OCI-LY3 (cell line): Measurements from ENCODE around the gene NRG4.
A peak's percentile ranks its signal among the peaks of the same experiment; 100 is the strongest.

Experiments
- H2AFZ ChIP-seq: fragments of 200-600, 300-600 bp; shearing (Covaris generic); 2 replicates; pipeline ENCODE4 v1.6.0; 2014; ENCODE audit warnings: antibody characterized with exemption, low read depth, low read length
- H3K27ac ChIP-seq: fragments of 200-600, 300-600 bp; sonication (generic); 2 replicates; pipeline ENCODE4 v1.5.1; 2014; ENCODE audit warnings: mild to moderate bottlenecking, low read length, moderate library complexity, mixed read lengths
- H3K27me3 ChIP-seq: fragments of 200-600, 300-600 bp; sonication (generic); 2 replicates; pipeline ENCODE4 v1.6.1; 2014; ENCODE audit warnings: low read depth, low read length, mixed read lengths
- H3K36me3 ChIP-seq: fragments of 200-600, 300-600 bp; sonication (generic); replicated peaks from 2 replicates; pipeline ENCODE3; 2014; ENCODE audit warnings: low read depth, low read length, mixed read lengths
- H3K4me1 ChIP-seq: fragments of 300-600, 200-600 bp; sonication (generic); 2 replicates; pipeline ENCODE4 v1.6.1; 2014; ENCODE audit warnings: low read length, mixed read lengths
- H3K4me2 ChIP-seq: fragments of 200-600, 300-600 bp; sonication (generic); 2 replicates; pipeline ENCODE4 v1.6.1; 2014; ENCODE audit warnings: low read length, mixed read lengths
- H3K4me3 ChIP-seq: fragments of 300-600, 200-600 bp; sonication (generic); 2 replicates; pipeline ENCODE4 v1.5.1; 2014; ENCODE audit warnings: antibody characterized with exemption, mild to moderate bottlenecking, low read length, moderate library complexity
- H3K79me2 ChIP-seq: fragments of 300-600, 200-600 bp; shearing (Covaris generic); 2 replicates; pipeline ENCODE4 v1.6.1; 2014; ENCODE audit warnings: mild to moderate bottlenecking, low read length, mixed read lengths
- H3K9ac ChIP-seq: fragments of 300-600, 200-600 bp; shearing (Covaris generic); 2 replicates; pipeline ENCODE4 v1.6.0; 2014; ENCODE audit warnings: mild to moderate bottlenecking, low read length, moderate library complexity
- H3K9me3 ChIP-seq: fragments of 200-600, 300-600 bp; shearing (Covaris generic); 2 replicates; pipeline ENCODE4 v1.6.1; 2014; ENCODE audit warnings: low read length, mixed read lengths; ENCODE audit not compliant: insufficient read depth
- H4K20me1 ChIP-seq: fragments of 200-600, 300-600 bp; sonication (generic); 2 replicates; pipeline ENCODE4 v1.6.1; 2016; ENCODE audit warnings: low read length, mixed read lengths; ENCODE audit not compliant: insufficient read depth
- EZH2phosphoT487 ChIP-seq: fragments of 200-600 bp; shearing (Covaris generic); IDR thresholded peaks from 2 replicates; pipeline ENCODE4 v1.6.1; 2018; ENCODE audit warnings: antibody characterized with exemption, mixed run types, low read depth
- TF ChIP-seq, protein P1 (sequence below): fragments of 200-600, 300-600 bp; sonication (generic); IDR thresholded peaks from 2 replicates; pipeline ENCODE4 v1.5.1; 2014; ENCODE audit warnings: antibody characterized with exemption, low read length, low read depth

NRG4 gene, protein sequence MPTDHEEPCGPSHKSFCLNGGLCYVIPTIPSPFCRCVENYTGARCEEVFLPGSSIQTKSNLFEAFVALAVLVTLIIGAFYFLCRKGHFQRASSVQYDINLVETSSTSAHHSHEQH

DNA sequence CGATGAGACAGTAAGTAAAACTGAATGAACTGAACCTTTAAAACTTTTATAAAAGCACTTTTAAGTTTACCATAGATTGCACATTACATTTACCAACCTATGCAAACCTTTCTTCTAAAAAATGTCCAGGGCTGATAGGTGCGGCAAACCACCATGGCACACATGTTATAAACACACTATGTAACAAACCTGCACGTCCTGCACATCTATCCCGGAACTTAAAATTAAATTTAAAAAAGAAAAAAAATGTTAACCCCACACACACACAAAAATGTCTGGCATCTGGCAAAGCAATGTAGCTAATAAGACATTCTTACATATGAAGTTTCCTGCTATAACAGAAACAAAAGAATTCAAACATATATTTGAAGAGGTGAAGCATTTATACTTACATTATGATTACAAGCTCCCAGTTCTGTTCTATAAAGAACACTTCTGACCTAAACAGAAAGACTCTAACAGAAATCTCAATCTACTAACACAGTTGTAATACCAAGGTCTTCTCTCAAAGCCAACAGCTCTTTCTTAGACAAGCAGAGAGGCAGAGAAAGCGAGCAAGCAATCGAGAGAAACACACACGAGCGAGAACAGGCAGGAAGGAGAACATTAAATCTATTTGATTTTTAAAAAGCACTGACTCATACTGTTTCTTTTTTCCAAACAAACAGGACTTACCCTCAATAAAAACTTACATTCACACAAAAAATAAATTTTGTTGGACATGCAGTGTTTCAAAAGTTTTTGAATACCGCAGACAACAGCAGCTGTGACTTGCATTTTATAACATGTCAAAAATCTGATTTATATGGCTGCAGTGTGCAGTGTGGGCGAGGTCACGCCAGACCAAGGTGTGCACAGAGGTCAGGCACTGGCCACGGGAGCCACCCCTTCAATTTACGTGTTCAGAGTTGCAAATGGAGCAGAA is at the start of gene NRG4:
NRG4 (minus strand) TSS at position 798 of the 925 bp plus-strand sequence. CDS start 1,194 bp downstream, outside the sequence.
- Histone ChIP-seq H3K27me3 (no peaks in the 10 kb centered on the region), H3K79me2 (no peaks in the 10 kb centered on the region), H3K9ac (no peak within 1 kb of the TSS), H3K36me3 (no peaks in the 10 kb centered on the region), H2AFZ (peak within 1 kb of the TSS; percentile 2; the same call in 1 of the 2 replicates), H4K20me1 (no peaks in the 10 kb centered on the region), H3K4me2 (peak within 1 kb of the TSS; percentile 16), H3K27ac (no peak within 1 kb of the TSS), H3K4me3 (no peak within 1 kb of the TSS), H3K4me1 (no peaks in the 10 kb centered on the region), H3K9me3 (no peaks in the 10 kb centered on the region)
- TF ChIP-seq, protein P1, sequence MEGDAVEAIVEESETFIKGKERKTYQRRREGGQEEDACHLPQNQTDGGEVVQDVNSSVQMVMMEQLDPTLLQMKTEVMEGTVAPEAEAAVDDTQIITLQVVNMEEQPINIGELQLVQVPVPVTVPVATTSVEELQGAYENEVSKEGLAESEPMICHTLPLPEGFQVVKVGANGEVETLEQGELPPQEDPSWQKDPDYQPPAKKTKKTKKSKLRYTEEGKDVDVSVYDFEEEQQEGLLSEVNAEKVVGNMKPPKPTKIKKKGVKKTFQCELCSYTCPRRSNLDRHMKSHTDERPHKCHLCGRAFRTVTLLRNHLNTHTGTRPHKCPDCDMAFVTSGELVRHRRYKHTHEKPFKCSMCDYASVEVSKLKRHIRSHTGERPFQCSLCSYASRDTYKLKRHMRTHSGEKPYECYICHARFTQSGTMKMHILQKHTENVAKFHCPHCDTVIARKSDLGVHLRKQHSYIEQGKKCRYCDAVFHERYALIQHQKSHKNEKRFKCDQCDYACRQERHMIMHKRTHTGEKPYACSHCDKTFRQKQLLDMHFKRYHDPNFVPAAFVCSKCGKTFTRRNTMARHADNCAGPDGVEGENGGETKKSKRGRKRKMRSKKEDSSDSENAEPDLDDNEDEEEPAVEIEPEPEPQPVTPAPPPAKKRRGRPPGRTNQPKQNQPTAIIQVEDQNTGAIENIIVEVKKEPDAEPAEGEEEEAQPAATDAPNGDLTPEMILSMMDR: no peak
- no peak for TF ChIP-seq EZH2phosphoT487

DNA sequence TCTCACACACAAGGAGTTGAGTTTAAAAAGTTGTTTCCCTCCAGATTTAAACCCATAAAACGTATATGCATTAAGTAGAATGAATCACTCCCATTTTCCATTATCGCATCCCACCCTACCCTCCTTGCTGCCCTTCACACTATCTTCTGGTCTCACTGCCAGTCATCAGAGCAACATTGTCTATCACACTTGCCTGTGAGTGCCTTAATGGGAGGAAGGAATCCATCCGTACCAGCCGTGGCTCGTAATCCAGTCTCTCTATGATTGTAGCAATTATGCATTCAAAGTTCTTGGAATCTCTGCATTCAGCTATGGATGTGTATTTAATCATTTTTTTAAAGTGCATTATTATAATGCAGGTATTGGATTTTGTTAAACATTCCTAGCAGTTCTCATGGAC is 49.5 kb upstream of the NRG4 start:
- H2AFZ ChIP-seq: no peak overlapping the region
- H3K79me2 ChIP-seq: no peaks in the 10 kb centered on the region
- H4K20me1 ChIP-seq: no peaks in the 10 kb centered on the region
- H3K4me1 ChIP-seq: peaks cover 52% of the 10 kb centered on the region
- TF ChIP-seq, protein P1: no peak
- no peak for TF ChIP-seq EZH2phosphoT487
- H3K4me2 ChIP-seq: peak overlapping the region; percentile 74; the same call in 1 of the 2 replicates
- no peak overlapping the region for H3K4me3 ChIP-seq
- no peak overlapping the region for H3K9ac ChIP-seq
- H3K27ac ChIP-seq: no peak overlapping the region
- peaks cover 49% of the 10 kb centered on the region for H3K27me3 ChIP-seq
- H3K36me3 ChIP-seq: no peaks in the 10 kb centered on the region
- H3K9me3 ChIP-seq: no peaks in the 10 kb centered on the region

DNA sequence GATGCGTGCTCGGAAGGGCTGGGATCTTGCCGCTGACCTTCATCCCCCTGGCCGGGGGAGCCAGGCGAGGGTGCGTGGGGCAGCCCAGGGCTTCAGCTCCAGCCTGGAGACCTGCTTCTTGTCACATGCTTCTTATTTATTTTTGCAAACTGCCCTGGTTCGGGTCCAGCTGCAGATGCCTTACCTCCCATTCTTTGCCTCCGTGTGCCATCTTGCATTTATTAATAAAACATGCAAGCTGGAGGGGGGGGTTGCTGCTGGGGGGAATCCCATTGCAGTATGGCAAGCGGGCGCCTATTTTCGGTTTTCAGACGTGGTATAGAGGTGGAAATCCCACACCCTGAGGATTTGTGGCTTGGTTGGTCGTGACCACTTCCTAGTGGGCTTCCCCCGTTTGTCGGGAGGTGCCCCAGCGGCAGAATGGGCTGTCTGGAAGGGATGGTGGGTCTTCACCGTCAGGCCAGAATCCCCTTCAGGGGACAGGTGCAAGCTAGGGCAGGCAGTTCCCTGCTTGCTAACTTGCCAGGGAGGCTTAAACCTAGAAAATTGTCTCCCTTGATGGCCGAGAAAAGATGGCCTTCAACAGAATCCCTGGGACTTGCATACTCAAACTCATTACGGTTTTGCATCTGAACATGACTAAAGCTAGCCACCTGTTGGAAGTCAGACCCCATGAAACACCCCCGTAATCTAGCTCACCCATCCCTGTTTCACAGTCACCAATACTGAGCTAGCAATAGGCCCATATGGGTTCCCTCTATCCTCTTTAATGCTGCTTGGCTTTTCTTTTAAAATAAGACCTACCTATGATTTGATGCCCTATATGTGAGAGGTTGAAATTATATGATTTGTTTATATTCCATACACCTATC is 48.1 kb upstream of the NRG4 start:
- no peaks in the 10 kb centered on the region for H3K36me3 ChIP-seq
- peak overlapping the region; percentile 74 for H3K4me2 ChIP-seq
- peaks cover 61% of the 10 kb centered on the region for H3K4me1 ChIP-seq
- H3K4me3 ChIP-seq: peak overlapping the region; percentile 88
- H2AFZ ChIP-seq: peak overlapping the region; percentile 52; the same call in 1 of the 2 replicates
- peaks cover 4% of the 10 kb centered on the region; the same call in 1 of the 2 replicates for H3K79me2 ChIP-seq
- no peaks in the 10 kb centered on the region for H3K9me3 ChIP-seq
- peaks cover 43% of the 10 kb centered on the region for H3K27me3 ChIP-seq
- no peak for TF ChIP-seq EZH2phosphoT487
- TF ChIP-seq, protein P1: no peak
- peak overlapping the region; percentile 54; the same call in 1 of the 2 replicates for H3K27ac ChIP-seq
- H3K9ac ChIP-seq: peak overlapping the region; percentile 64
- no peaks in the 10 kb centered on the region for H4K20me1 ChIP-seq
